Endodermal cell (in vitro differentiated cells): ENCODE results near the gene TBCEL. TPM values are rescaled to one million over a fixed set of nuclear protein-coding genes. Genes with fewer than 3 reads are reported as not detected.

Experiments used
- DNase-seq: peaks from one replicate; pipeline ENCODE4 v3.0.0-alpha.2; 2017
- H3K27ac ChIP-seq: 2 replicates; pipeline ENCODE4 v1.5.1; 2013; ENCODE audit warnings: mild to moderate bottlenecking, low read depth, low read length, moderate library complexity
- H3K27me3 ChIP-seq: 2 replicates; pipeline ENCODE4 v1.6.1; 2013; ENCODE audit warnings: mild to moderate bottlenecking, low read length, moderate library complexity; ENCODE audit not compliant: insufficient read depth, control insufficient read depth, poor library complexity, severe bottlenecking
- H3K36me3 ChIP-seq: 2 replicates; pipeline ENCODE4 v1.7.0; 2013; ENCODE audit warnings: mild to moderate bottlenecking, low read length, moderate library complexity; ENCODE audit not compliant: control insufficient read depth, insufficient read depth
- H3K4me1 ChIP-seq: one replicate; pipeline ENCODE4 v1.7.0; 2013; ENCODE audit warnings: low read length; ENCODE audit not compliant: control insufficient read depth, insufficient read depth
- H3K4me3 ChIP-seq: 2 replicates; pipeline ENCODE4 v1.5.1; 2013; ENCODE audit warnings: mild to moderate bottlenecking, low read length, moderate library complexity
- H3K9ac ChIP-seq: 2 replicates; pipeline ENCODE4 v1.6.1; 2013; ENCODE audit warnings: mild to moderate bottlenecking, low read length, moderate library complexity; ENCODE audit not compliant: poor library complexity, severe bottlenecking; ENCODE audit errors: extremely low read depth
- H3K9me3 ChIP-seq: 2 replicates; pipeline ENCODE4 v1.6.1; 2013; ENCODE audit warnings: mild to moderate bottlenecking, low read length, moderate library complexity; ENCODE audit not compliant: control insufficient read depth
- H3K27ac Mint-ChIP-seq: 2 replicates; pipeline ENCODE4 v1.8.0; 2020; ENCODE audit warnings: mixed read lengths
- H3K27me3 Mint-ChIP-seq: 2 replicates; pipeline ENCODE4 v1.8.0; 2021; ENCODE audit warnings: mild to moderate bottlenecking, mixed read lengths; ENCODE audit not compliant: insufficient read depth
- H3K36me3 Mint-ChIP-seq: 2 replicates; pipeline ENCODE4 v1.8.0; 2020; ENCODE audit warnings: low read depth, mixed read lengths
- H3K4me1 Mint-ChIP-seq: 2 replicates; pipeline ENCODE4 v1.8.0; 2020; ENCODE audit warnings: mixed read lengths
- H3K4me3 Mint-ChIP-seq: 2 replicates; pipeline ENCODE4 v1.8.0; 2020; ENCODE audit warnings: mild to moderate bottlenecking, moderate library complexity, mixed read lengths
- H3K9me3 Mint-ChIP-seq: 2 replicates; pipeline ENCODE4 v1.8.0; 2020; ENCODE audit warnings: mild to moderate bottlenecking, mixed read lengths
- WGBS, 2 experiments: methylation state at CpG; one replicate each; pipeline versions ENCODE4 v1.1.5 to v1.1.7; 2013; ENCODE audit warnings: missing lambda C conversion rate in 2 of 2, mixed read lengths in 1 of 2; ENCODE audit not compliant: insufficient coverage in 1 of 2, insufficient read length in 1 of 2; 5-methylcytosine and 5-hydroxymethylcytosine counted together
- total RNA-seq, 2 donors: library from RNA; stranded (reverse); fragmentation: NEBNext Ultra II Directional in 1 of 2; extraction: Animal tissue kit (Norgen Biotek cat#: 25700) in 1 of 2; gene quantifications; 2 replicates in 1 of 2; 3 replicates in 1 of 2; pipeline ENCODE4 v1.2.1, GENCODE V29; 2021
- TF ChIP-seq, protein P1 (sequence below): fragments of 200-600 bp; sonication (generic); conservative IDR thresholded peaks from 2 replicates; pipeline ENCODE4 v1.5.0; 2021; ENCODE audit warnings: antibody characterized with exemption, mild to moderate bottlenecking

TBCEL gene
- total RNA-seq, 2 donors from 2014 or later = 23.5 to 26.1 TPM

DNA sequence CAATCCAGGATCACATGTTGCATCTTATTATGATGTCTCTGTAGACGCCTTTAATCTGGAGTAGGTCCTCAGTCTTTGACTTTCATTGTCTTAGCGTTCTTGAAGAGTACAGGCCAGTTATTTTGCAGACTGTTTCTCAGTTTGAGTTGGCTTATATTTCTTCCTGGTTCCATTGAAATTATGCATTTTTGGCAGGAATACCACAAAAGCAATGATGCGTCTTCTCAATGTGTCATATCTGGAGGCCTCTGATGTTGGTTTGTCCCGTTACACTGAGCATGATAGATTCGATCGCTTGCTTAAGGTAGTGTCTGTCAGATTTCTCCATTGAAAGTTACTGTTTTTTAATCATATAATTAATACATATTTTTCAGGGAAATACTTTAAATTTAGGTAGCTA lies 107.8 kb downstream of the TBCEL start:
- Histone ChIP-seq H3K9me3 (no peaks in the 10 kb centered on the region), H3K27ac (no peak overlapping the region), H3K36me3 (no peaks in the 10 kb centered on the region), H3K4me3 (no peak overlapping the region), H3K9ac (no peak overlapping the region), H3K4me1 (no peaks in the 10 kb centered on the region), H3K27me3 (no peaks in the 10 kb centered on the region)
- peaks cover 6% of the 10 kb centered on the region for H3K36me3 Mint-ChIP-seq
- H3K27me3 Mint-ChIP-seq = no peaks in the 10 kb centered on the region
- TF ChIP-seq, protein P1, sequence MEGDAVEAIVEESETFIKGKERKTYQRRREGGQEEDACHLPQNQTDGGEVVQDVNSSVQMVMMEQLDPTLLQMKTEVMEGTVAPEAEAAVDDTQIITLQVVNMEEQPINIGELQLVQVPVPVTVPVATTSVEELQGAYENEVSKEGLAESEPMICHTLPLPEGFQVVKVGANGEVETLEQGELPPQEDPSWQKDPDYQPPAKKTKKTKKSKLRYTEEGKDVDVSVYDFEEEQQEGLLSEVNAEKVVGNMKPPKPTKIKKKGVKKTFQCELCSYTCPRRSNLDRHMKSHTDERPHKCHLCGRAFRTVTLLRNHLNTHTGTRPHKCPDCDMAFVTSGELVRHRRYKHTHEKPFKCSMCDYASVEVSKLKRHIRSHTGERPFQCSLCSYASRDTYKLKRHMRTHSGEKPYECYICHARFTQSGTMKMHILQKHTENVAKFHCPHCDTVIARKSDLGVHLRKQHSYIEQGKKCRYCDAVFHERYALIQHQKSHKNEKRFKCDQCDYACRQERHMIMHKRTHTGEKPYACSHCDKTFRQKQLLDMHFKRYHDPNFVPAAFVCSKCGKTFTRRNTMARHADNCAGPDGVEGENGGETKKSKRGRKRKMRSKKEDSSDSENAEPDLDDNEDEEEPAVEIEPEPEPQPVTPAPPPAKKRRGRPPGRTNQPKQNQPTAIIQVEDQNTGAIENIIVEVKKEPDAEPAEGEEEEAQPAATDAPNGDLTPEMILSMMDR = no peak
- no peak for DNase-seq
- no peaks in the 10 kb centered on the region for H3K9me3 Mint-ChIP-seq
- no peak overlapping the region for H3K27ac Mint-ChIP-seq
- H3K4me1 Mint-ChIP-seq = peaks cover 13% of the 10 kb centered on the region
- WGBS, 2 experiments = 94 to 98% methylated on average over 4 of the region's 6 CpGs
- H3K4me3 Mint-ChIP-seq = no peak overlapping the region

DNA sequence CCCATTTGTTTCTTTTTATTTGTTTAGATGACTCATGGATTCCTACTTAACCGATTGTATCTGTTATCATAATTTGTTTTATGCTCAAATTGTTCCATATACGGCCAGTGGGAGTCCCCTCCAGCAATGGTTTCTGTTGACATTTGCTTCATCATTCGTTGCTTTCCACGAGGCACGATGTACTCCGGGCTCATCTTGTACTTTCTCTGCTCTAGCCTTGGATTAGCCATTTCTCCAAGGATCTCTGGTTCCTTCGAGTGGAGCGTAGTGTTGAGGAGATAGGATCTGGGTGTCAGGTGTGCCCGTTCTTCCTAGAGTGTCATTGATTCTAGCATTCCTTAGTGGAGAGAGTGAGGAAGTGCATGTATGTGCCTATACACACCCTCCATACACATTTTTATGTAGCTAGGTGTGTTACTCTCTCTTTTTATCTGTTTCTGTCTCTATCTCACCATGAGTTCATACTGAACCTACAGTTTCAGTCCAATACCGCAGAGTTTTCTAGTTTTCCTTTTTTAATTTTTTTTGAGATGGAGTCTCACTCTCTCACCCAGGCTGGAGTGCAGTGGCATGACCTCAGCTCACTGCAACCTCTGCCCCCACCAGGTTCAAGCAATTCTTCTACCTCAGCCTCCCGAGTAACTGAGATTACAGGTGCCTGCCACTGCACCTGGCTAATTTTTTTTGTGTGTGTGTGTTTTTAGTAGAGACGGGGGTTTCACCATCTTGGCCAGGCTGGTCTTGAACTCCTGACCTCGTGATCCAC lies 108.5 kb downstream of the TBCEL start:
- H3K9me3 Mint-ChIP-seq = no peaks in the 10 kb centered on the region
- H3K36me3 ChIP-seq = no peaks in the 10 kb centered on the region
- no peak overlapping the region for H3K9ac ChIP-seq
- no peak overlapping the region for H3K4me3 Mint-ChIP-seq
- TF ChIP-seq, protein P1 = peak; percentile 34
- peaks cover 1% of the 10 kb centered on the region for H3K27me3 Mint-ChIP-seq
- H3K27ac Mint-ChIP-seq = no peak overlapping the region
- H3K4me1 ChIP-seq = no peaks in the 10 kb centered on the region
- H3K4me1 Mint-ChIP-seq = peaks cover 13% of the 10 kb centered on the region
- 91 to 94% methylated on average over 6 to 13 of the region's 13 CpGs for WGBS, 2 experiments
- H3K4me3 ChIP-seq = no peak overlapping the region
- DNase-seq = no peak
- H3K36me3 Mint-ChIP-seq = peaks cover 6% of the 10 kb centered on the region
- H3K9me3 ChIP-seq = no peaks in the 10 kb centered on the region
- no peak overlapping the region for H3K27ac ChIP-seq
- H3K27me3 ChIP-seq = no peaks in the 10 kb centered on the region

DNA sequence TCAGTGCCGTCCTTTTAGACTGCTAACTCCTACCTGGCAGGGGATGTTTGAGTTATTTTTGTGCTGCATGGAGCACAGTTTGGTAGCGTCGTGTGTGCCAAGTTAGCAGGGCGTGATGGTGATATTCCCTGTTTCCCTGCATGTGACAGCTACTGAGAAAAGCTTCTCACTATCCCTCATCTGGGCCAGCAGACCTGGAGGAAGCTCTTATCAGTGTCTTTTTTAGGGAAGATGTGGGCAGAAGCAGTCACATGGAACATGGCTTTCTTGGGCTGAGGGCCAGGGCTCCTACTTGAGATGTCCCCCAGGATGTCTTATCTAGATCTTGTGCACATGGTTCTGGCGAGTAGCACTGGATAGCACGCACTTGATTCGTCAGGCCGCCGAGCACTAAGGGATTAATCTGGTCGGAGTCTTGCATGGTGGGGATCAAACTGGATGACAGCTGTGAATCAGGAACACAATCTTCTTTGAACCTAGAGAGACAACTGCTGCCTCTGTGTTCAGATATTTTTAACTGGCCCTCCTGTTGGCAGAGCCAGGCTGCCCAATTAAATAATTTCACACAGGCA lies 110.9 kb downstream of the TBCEL start:
- TF ChIP-seq, protein P1 = no peak
- peaks cover 2% of the 10 kb centered on the region for H3K36me3 Mint-ChIP-seq
- no peaks in the 10 kb centered on the region for H3K36me3 ChIP-seq
- H3K27ac ChIP-seq = no peak overlapping the region
- no peaks in the 10 kb centered on the region for H3K9me3 Mint-ChIP-seq
- H3K9ac ChIP-seq = no peak overlapping the region
- no peak overlapping the region for H3K4me3 Mint-ChIP-seq
- no peaks in the 10 kb centered on the region for H3K9me3 ChIP-seq
- peaks cover 13% of the 10 kb centered on the region for H3K4me1 Mint-ChIP-seq
- H3K4me1 ChIP-seq = no peaks in the 10 kb centered on the region
- DNase-seq = no peak
- 96 to 97% methylated on average over 7 to 10 of the region's 10 CpGs for WGBS, 2 experiments
- H3K27me3 Mint-ChIP-seq = peaks cover 1% of the 10 kb centered on the region
- no peak overlapping the region for H3K27ac Mint-ChIP-seq
- no peak overlapping the region for H3K4me3 ChIP-seq
- no peaks in the 10 kb centered on the region for H3K27me3 ChIP-seq
